Skin epidermis (tissue), 12 donors: ENCODE data around the gene RAD1.

ENCODE experiments used
- H3K27ac ChIP-seq, 21 experiments: fragments of 200-600 bp; sonication (generic) in 11 of 21; one replicate each; pipeline ENCODE4 v1.5.0; 2020; ENCODE audit warnings: mild to moderate bottlenecking in 3 of 21, inconsistent platforms in 2 of 21, moderate library complexity in 2 of 21
- H3K4me3 ChIP-seq, 7 experiments: fragments of 200-600 bp; sonication (generic) in 2 of 7; one replicate each; pipeline ENCODE4 v1.5.0; 2020; ENCODE audit warnings: inconsistent platforms in 2 of 7, mild to moderate bottlenecking in 2 of 7, moderate library complexity in 1 of 7

Gene RAD1

DNA sequence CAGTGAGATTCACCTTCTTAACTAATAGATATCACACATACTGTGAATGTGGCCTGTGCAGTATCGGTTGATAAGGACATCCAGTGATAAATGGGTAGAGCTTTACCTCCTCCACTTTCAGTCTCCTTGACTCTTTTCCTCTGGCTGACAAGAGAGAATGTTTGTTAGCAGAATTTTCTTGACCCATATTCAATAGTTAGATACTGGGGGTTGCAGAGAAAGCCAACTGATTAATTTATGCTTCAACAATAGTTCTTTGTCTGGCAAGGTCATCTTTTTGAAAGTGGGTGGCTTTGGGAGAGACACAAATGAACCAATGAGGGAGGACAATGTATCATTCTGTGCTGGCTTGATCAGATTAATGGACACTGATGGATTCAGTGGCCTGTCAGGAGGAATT, 46.0 kb downstream of the RAD1 start:
- H3K27ac ChIP-seq: no peak overlapping the region
- no peak overlapping the region for H3K4me3 ChIP-seq

DNA sequence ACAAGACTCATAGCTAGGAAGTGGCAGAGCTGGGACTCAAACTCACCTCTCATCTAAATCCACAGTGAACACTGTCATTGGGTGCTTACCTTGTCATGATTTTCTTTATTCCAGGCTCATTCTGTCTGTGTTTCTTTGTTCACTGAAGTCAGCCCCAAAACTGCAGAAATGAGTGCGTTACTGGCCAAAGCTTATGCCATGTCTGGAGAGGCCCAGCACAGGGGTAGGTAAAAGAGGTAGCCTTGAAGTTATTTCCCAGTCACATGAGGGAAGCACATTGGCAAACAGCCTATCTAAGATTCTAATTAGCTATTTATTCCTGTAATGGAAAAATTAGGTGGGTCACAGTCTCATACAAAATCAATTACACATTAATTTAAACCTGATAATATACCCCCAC, 46.5 kb downstream of the RAD1 start:
- Histone ChIP-seq H3K27ac (no peak overlapping the region), H3K4me3 (no peak overlapping the region)

DNA sequence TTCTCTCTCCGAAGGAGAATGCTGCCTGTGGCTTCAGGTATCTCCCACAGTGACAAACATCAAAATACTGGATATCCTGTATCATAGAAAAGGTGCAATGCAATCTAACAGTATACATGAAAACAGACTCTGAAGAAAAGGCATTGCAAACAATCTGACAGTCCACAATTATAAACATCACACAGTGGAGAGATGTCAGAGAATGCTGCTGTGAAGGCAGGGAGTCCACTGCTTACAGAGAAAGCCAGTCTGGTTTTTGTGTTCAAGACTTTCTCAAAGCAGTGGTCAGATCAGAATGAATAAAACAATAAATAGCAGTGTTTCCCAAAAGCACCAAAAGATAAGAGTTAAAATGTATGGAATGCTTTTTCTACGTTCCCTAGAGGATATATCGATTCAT, 47.6 kb downstream of the RAD1 start:
- H3K4me3 ChIP-seq: no peak overlapping the region
- peak overlapping the region in 1 of 21 experiments; percentile 27 for H3K27ac ChIP-seq

DNA sequence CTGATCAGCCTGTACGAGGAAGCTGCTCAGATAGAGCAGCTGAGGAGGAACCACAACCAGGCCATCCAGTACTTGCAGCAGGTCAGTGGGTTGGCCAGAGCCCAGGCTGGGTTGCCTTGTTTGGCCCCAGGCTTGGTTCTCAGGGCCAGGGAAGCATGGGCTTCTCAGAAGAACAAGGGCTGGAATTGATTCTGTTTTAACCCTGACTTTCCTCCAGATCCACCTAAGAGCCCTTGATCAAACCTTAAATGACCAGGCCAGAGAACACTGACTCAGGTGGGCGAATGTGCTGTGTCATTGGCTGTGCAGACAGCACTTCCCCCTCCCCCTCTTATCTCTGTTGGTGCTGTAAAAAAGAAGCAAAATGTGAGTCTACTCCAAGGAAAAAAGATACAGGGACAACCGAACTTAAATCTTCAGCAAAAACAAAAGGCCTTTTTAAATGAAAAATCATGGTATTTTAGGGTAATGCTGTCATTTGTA, 48.3 kb downstream of the RAD1 start:
- Histone ChIP-seq H3K27ac (peak overlapping the region in 1 of 21 experiments; percentile 27), H3K4me3 (no peak overlapping the region)

DNA sequence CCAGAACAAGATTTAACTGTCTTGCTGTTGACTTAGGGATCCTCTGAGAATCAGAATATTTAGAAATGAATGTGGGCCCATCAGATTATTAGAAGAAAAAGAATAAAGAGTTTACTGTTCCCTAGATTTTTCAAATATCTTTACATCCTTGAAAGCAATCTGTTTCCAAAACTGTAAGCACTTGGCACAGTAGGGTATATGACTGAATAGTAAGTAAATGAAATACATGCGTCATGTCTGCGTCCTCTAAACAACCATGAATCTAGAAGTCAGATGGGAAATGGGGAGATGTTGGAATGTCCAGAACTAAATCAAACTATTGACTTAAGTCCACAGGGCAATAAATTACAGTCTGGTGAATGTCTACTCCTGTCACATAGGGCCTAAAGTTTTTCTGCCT, 50.2 kb downstream of the RAD1 start:
- H3K4me3 ChIP-seq: no peak overlapping the region

DNA sequence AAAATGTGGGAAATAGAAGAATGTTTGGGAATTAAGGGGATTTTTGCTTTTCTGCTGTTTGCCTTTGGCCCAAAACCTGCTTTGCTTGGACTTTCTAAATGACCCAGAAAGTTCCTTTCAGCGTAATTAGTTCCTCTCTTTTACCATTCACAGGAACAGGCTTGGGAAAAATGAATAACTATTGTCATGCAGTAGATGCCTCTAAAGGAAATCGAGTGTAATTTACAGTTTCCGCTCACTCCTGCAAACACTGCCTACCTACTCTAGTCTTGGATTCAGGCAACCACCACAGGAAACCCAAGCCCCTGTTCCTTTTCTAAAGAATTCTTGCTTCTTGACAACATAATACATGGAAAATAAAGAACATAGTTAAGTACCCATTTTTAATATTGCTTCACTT, 51.4 kb downstream of the RAD1 start:
- H3K27ac ChIP-seq: no peak overlapping the region

More for the DNA sequence above, 50.2 kb downstream of the RAD1 start:
- H3K27ac ChIP-seq: no peak overlapping the region

DNA sequence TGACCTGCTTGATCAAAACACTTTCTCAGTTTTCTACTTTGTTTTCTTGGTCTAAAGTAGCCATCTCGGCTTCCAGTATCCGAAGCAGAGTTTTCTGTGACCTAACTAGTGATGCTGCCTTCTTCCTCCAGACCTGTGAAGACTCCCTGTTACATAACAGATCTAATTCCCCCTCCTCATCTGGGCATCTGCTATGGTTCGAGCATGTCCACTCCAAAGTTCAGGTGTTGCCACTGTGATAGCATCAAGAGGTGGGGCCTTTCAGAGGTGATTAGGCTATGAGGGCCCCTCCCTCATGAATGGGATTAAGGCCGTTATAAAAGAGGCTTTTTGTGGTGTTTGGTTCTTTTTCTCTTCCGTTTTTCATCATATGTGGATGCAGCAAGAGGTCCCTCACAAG, 56.1 kb downstream of the RAD1 start:
- H3K27ac ChIP-seq: no peak overlapping the region
- H3K4me3 ChIP-seq: no peak overlapping the region

More for the DNA sequence above, 51.4 kb downstream of the RAD1 start:
- no peak overlapping the region for H3K4me3 ChIP-seq

DNA sequence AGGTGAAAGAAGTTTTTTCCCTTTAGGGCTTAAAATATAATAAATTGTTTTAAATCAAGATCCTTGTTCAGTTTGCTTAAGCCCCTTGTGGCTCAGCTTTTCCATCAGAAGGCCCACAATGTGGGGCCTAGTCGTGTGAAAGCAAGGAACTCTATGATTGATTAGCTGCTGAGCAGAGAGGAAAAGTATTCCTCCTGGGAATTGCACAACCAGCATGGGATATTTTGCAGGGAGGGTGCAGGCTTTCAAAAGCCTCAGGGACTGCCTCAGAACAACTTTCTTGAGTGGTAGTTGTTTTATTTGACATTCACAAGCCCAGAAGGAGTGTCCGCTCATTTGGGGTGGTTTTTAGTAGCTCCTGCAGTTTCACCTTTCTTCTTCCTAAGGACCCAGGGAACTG, 56.5 kb downstream of the RAD1 start:
- Histone ChIP-seq H3K27ac (no peak overlapping the region), H3K4me3 (no peak overlapping the region)

DNA sequence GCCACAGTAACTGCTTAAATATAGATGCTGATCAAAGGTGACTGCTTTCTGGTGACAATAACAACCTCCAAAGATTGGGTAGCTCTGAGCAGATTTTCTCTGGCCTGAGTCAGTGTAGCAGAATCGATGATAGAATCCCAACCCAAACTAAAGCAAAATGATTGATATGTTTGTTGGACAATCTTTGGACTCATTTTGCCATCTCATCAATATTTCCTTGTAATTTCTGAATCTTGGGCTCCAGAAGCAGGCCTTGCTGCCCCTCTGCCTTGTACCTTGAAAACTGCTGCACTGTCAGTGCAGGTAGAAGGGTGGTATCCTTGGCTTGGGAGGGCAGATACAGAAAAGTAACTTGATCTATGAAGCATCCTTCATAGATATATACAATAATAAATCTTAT, 57.4 kb downstream of the RAD1 start:
- H3K4me3 ChIP-seq: no peak overlapping the region
- H3K27ac ChIP-seq: no peak overlapping the region

DNA sequence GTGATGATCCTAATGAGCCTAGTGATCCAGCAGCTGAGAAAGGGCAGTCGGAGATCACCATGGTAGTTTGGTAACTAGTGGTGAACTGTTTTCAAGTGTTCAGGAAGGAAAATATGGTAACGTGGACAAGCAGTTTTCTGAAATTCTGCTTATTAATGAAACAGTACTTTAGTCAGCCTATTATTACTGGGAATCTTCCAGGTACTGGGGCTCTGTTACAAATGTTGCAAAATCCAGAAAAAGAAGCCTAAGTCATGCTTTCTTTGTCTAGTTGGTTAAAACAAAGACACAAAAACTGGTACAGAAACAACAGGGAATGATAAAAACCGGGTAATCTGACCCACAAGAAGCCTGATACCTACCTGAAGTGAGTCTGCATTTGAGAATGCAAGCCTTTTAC, 58.1 kb downstream of the RAD1 start:
- no peak overlapping the region for H3K4me3 ChIP-seq
- no peak overlapping the region for H3K27ac ChIP-seq
